HG03342 (cell line): ENCODE data around the gene C2orf76.
"Not testable (repeated sequence)": the region's sequence is repeated elsewhere in the genome, so short reads cannot be mapped to it uniquely, and the experiment has no call there.

ENCODE experiments used
- ATAC-seq: cut with Tn5 transposase; IDR thresholded peaks from one replicate; pipeline ENCODE4 v1.9.1; 2021; ENCODE audit warnings: mild to moderate bottlenecking, moderate library complexity; ENCODE audit not compliant: unreplicated experiment

Gene C2orf76

DNA sequence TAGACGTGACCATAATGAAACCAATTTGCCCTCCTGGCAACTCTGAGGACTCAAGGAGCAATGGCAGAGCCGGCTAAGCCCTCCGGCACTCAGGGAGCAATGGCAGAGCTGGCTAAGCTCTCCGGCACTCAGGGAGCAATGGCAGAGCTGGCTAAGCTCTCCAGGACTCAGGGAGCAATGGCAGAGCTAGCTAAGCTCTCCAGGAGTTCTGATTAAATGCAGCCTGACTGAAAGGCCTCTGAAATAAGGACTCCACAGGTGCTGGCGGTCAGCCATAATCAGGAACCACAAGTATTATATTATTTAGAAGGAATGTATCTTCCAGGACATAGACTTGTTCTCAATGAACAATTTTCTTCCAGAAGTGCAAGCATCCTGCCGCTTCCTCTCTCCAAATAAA lies 65.2 kb downstream of the C2orf76 start:
- no peak for ATAC-seq

DNA sequence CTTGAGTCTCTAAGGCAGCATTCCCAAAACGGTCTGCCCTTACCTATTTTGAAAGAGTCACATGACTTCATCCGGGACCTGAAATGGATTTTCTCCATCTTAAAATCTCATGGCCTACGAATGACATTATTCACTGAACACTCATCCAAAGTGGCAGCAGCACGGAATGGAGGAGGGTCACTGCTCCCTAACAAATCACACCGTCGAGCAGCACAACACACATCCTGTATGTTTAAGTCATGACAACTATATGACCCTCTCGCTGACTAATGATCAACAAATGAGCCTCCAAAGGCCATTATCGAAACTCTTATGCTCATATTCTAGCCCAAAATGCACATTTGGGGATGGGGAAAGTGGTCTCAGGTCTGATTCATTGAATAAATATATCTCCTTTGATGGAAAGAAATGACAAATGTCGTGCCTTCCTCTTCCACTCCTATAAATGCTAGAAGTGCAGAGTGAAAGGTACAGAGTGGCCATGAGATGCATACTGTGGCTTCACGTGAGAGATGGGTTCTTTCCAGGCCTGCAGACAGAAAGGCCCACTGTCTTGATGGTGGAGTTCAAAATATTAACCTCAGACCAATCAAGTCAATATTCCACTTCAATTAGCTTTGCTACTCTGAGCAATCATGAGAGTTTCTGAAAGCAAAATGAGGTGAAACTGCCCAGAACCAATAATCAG lies 70.8 kb downstream of the C2orf76 start:
- ATAC-seq: no peak

DNA sequence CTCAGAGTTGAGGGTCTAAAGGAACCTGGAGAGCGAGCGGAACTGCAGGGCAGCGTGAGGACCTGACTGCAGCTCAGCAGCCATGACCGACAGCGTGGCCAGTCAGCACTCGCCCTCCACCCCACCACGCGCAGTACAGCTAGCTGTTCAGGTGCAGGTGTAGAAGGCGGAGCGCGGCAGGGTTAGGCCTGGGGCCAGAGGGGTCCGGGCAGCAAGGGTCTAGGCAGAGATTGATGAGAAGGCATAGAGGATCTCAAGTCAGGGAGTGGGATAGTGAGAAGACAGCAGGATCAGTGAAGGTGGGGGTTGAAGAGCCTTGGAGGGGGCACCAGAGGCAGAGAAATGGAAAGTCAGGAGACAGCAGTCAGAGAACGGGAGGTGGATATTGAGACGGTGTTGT lies 72.0 kb downstream of the C2orf76 start:
- no peak for ATAC-seq

DNA sequence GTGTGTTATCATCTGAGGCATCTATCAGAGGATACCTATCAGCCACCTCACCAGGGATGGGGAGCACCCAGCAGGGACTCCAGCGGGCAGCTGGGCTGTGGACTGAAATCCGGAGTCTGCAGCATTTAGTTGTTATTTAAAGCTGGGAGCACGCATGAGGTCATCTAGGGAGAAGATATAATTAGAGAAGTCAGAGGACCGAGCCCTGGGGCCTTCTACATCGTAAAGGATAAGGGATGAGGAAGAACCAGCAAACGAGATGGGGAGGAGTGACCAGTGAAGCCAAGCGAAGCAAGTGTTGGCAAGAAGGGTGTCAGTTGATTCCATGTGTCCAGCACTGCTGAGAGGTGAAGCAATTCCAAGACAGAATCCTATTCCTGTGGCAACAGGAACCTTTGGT lies 72.7 kb downstream of the C2orf76 start:
- ATAC-seq: no peak

DNA sequence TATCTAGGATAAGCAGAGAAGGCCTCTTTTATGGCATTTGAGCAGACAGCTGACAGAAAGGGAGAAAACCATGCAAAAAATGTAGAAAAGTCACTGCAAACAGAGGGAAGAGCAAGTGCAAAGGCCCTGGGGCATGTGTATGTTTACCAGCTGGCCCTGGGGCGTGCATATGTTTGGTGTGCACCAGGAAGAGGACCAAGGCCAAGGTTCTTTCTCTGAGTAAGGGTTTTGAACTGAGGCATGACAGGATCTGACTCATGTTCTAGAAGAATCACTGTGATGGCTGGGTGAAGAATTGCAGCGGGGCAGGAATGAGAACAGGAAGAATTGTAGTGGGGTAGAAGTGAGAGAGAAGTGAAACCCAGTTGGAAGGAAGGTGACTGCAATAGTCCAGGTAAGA lies 73.4 kb downstream of the C2orf76 start:
- no peak for ATAC-seq

DNA sequence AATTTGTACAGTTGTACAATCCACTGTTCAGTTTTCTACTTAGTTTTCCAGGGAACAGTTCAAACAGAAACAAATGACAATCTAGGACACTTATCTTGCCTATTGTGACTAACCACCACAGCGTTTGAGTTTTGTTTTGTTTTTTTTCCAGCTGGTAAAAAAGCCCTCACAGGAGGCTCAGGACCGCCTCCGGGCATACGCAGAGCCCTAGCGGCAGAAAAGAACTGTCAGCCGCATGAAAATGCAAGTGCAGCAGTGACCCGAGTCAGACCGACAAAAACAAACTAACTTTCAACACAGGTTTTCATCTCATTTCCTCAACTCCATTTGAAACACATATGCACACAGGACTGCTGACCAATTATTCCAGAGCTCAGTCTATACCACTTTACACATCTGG lies 74.4 kb downstream of the C2orf76 start:
- ATAC-seq: no peak

DNA sequence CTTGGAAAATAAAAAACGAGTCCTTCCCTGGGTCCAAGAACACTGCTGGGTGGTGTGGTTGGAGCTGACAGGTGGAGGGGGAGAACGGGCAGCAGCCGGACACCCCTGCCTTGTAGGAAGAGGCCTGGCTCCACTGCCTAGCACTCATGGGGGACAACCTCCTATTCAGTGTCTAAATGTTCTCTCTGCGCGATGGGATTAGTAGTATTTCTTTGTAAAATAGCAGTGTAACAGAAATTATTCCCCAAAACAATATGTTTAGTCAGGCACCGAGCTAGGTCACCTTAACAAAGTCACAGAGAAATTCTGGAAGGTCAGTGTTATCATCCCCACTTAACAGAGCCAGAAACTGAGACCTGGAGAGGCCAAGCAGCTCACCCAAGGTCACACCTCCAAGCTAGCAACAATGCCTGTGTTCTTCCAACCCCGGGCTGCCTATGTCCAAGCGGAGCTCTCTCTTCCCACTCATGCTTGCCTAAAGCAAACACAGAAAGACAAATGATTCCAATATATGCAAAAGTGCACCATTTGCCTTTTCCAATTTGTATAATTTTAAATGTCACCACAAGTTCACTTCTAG lies 75.0 kb downstream of the C2orf76 start:
- no peak for ATAC-seq

DNA sequence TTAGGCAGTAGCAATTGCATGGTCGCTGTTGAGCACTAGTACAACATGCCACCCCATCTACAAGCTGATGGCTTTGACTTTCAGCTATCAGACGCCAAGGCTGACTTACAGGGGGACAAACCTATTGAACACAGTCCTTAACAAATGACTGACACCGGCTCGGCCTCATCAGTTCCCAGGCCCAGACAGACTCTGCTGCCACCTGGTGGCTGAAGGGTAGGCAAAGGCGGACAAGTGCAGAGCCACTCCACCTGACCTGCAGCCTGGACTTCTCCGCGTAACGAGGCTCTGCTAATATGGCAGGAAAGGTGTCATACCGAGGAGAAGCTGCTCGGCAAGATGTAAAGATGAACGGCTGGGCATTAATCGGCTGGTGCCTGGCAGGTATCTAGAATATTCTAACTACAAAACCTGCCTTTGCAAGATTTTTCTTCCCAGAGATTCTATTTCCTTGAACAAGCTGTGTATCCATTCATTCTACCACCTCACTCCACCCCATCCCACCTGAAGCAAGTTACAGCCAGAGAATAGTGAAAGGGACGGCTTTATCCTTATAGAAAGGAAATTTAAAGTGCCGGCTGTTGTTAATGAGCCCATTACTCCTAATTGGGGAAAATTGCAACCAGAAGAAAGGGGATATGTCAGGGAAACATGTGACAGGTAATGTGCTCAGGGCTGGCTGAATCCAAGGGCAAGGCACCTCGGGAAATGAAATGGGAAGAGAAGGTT lies 75.6 kb downstream of the C2orf76 start:
- ATAC-seq: peak; percentile 86

DNA sequence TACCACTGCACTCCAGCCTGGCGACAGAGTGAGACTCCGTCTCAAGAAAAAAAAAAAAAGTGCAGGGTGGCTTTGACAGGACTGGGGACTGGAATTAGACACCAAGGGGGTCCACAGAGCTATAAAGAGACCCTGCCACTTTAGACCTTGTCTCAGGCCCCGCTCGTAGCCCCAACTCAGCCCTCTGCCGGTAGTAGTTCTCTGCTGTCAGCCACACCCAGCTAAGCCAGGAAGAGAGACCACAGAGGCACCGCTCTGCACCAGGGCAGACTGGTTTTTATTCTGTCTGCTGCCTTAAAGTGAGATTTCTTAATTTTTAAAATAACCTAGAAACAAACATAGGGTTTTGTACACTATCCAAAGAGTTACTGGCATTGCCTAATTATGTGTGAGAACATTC lies 77.0 kb downstream of the C2orf76 start:
- ATAC-seq: no peak

DNA sequence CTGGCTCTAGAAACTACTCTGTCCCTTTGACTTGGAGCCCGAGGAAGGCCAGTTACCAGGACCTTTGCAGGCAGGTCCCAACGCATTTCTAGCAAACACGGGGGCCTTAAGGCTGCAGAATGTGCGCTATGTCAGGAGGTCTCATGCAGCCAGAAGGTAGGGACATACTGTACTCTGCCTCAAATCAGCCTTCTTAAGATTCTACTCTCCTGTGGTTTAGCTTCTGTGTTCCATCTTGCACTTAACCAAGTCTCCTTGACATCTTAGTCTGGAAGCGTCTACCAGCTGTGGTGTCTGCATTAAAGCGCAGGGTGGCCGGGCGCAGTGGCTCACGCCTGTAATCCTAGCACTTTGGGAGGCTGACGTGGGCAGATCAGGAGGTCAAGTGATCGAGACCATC lies 77.5 kb downstream of the C2orf76 start:
- no peak for ATAC-seq

DNA sequence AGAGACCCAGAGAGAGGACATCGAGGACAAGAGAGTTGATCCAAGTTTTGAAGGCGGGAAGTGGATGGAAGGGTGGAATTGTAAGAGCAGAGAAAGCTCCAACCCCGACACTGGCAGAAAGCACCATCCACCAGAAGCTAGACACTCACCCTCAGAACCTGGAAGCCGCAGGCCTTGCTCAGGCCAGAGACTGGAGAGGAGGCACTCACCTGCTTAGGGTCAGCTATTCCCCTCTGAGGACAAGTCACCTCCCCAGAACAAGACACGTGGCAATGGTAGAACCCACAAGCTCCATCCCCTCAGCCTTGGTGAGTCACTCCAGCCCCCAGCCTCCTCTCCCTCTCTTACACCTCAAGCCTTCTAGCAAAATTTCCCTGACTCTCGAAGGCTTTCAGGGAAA lies 78.1 kb downstream of the C2orf76 start:
- ATAC-seq: no peak

DNA sequence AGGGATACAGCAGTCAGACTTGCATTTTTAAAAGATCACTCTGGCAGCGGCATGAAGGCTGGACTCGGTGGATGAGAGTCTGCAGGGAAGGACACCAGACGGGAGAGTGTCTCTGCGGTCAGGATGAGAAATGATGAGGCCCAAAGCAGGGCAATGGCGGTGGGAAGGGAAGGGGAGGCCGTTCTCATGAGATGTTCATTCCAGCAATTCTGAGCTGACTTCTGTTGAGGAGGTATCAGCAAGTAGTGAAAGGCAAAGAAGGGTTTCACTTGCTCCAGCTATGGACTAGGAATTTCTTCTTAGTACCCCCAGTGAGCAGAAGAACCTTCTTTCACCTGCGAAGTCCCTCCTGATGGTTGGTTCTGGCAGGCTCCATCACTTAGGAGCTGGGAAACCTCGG lies 80.0 kb downstream of the C2orf76 start:
- ATAC-seq: no peak

DNA sequence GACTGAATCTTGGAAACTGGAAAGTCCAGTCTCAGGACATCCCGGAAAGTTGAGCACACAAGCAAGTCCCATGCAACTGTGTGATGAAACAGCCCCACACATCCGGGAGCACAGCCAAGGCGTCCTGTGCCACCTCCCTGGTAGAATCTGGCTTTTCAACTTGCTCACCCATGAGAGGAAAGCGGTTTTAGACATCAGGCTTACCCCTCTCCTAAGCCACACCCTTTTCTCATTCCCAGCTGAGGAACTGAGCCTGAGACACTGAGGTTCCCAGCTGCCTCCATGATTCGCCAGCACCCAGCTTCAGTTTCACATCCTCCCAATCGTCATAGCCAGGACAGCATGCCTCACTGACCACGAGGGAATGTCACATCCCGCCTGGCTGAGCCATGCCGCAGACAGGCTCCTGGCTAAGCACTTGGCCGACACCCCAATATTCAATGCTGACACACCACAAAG lies 82.7 kb downstream of the C2orf76 start:
- ATAC-seq: no peak

DNA sequence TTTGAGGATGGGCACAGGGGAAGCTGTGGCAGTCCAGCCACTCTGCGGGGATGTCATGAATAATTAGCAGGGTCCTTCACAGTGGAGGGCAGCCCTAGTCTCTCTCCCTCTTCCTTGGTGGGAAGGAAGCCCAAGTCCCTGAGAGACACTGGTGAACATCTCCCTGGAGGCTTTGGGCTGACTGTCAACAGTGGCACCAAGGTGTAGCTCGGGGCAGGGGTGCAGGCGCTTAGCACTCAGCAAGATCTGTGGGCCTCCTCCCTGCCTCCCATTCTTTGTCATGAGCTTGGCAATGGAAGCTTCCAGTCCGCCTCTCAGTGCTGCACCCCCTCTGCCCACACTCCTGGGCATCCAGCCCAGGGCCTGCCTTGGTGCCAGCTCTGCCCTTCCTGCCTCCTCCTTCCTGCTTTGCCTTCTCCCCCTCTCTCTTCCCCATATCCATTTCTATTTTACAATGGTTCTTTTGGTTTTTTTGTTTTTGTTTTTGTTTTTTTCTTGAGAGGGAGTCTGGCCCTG lies 83.6 kb downstream of the C2orf76 start:
- ATAC-seq: no peak

DNA sequence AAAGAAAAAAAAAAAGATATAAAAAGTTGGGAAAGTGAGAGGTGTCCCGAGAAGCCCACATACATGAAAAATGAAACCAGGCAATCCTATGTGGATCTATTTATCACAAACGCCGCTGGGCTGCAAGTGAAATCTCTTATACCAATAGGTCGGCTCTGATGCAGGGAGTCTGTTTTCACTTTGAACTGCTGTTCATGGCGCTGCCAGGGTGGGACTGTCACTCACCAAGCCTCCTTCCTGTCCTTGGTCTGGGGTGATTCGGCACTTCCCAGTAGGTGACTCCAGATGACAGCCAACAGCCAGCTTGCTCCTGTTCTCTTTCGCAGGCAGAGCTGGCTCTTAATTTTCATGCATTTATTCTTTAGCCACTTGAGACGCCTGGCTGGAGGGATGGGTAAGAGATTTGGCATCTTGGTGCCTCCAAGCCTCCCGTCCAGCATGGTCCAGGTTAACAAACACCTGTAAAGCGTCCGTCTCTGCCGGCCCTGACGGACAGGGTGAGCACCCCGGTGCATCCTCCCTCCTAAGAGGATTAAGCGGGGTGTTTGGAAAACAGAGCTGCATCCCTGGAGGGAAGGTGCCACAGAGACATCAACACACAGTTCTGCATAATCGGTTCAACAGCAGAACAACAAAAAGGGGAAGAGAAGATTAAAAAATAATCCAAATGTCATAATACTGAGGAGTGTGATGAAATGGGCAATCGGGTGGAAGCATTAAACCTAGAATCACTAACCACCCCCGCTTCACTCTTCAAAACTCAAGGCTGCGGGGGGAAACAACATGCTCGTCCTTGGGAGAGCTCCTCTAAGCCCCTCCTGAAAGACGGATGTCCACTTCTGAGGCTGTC lies 84.3 kb downstream of the C2orf76 start:
- ATAC-seq: no peak

DNA sequence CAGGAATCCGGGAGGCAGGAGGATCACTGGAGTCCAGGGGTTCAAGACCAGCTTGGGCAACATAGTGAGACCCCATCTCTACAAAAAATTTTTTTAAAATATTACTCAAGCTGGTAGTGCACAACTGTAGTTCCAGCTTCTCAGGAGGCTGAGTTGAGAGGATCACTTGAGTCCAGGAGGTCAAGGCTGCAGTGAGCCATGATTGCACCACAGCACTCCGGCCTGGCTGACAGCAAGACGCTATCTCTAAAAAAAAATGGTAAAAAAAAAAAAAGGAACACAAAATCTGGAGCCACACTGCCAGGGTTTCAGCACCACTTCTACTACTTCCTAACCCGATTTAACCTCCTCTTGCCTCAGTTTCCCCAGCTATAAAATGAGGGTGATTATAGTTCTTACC lies 86.0 kb downstream of the C2orf76 start:
- no peak for ATAC-seq

DNA sequence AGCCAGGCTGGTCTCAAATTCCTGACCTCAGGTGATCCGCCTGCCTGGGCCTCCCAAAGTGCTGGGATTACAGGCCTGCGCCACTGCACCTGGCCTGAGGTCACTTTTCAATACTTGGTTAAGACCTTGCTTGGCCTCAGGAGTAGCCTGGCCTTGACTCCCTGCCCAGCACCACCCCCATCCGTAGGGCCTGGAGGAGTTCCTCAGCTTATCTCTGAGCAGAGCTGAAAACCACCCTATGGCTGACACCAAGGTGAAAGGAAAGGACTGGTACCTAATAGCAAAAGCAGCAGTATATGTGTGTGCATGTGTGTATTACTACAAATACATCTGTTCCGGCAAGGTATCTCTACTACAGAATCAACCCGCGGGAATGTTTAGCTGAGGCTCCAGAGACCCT lies 87.0 kb downstream of the C2orf76 start:
- no peak for ATAC-seq

DNA sequence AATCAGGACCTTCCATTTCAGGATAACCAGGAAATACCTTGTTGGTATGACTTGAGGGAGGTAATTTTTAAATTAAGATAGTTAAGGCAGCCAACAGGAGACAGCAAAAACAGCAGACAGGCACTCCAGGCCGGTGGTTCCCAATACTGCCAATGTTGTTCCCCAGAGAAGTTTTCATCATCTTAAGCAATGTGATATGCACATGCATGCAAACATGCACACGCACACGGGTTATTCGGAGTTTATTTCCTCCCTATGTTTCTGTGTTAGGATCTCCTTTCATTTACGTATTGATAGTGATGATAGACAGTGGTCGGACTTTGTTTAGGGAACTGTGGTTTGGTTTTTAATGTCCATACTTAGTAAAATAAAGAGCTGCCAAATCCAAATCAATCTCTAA lies 87.7 kb downstream of the C2orf76 start:
- ATAC-seq: no peak

DNA sequence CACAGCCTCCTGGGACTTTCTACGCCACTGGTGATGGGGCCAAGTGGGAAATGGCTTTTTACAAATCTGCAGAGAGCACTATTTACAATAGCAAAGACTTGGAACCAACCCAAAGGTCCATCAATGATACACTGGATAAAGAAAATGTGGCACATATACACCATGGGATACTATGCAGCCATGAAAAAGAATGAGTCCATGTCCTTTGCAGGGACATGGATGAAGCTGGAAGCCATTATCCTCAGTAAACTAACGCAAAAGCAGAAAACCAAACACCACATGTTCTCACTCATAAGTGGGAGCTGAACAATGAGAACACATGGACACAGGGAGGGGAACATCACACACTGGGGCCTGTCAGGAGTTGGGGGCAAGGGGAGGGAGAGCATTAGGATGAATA lies 88.2 kb downstream of the C2orf76 start:
- not testable (repeated sequence) for ATAC-seq

DNA sequence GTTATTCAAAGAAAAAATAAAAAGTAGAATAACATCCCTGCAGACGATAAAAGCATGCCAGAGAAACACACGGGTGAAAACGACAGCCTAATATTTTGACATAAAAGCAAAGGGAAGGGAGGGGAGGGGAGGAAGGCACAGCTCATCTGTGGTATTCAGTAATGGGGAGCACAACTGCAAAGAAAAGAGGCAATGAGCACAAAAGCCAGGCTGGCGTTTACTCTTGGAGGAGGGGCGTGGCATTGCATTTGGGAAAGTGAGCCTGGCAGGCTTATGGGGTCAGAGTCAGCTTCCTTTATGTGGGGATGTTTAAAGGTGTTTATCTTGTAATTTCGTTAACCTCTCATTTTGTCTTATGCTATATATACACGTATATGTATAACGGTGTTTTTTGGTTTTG lies 89.8 kb downstream of the C2orf76 start:
- ATAC-seq: no peak

DNA sequence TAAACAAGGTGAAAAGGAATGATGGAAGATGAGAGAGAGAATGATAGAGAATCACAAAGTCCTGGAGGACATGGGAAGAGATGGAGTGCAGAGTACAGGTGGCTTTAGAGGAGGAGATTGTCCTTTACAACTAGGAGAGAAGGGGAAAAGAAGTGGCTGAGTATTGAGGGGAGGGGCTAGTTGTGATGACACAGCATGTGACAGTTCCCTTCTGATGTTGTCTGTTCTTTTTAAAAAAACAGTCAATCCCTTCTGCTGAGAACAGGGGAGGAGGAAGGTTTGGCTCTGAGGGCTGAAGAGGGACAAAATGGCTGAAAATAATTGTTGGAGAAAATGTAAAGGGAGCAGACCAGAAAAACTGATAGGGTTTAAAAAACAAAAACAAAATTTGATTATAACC lies 99.0 kb downstream of the C2orf76 start:
- ATAC-seq: no peak
